GM23338 (cell line): ENCODE measurements around the gene ESR1. TPM values are rescaled to one million over a fixed set of nuclear protein-coding genes. Genes with fewer than 3 reads are reported as not detected.

Experiments used
- ATAC-seq: fragments of 200-7000 bp; cut with Tn5 transposase; 3 replicates; pipeline ENCODE4 v1.9.1; 2020
- DNase-seq: peaks from one replicate; pipeline ENCODE4 v3.0.0-alpha.2; 2015; ENCODE audit warnings: low spot score
- H2AFZ ChIP-seq: fragments of 200-600 bp; sonication (generic); 2 replicates; pipeline ENCODE4 v1.8.0; 2016; ENCODE audit warnings: antibody characterized with exemption, mild to moderate bottlenecking, moderate library complexity
- H3F3A ChIP-seq: fragments of 200-600 bp; sonication (generic); replicated peaks from 2 replicates; pipeline ENCODE4 v1.8.0; 2017; ENCODE audit warnings: antibody characterized with exemption, mixed run types, low read depth
- H3K27ac ChIP-seq: fragments of 200-600 bp; sonication (generic); 2 replicates; pipeline ENCODE4 v1.6.1; 2016; ENCODE audit warnings: low read depth
- H3K27me3 ChIP-seq: fragments of 200-600 bp; sonication (generic); 2 replicates; pipeline ENCODE4 v1.8.0; 2016; ENCODE audit warnings: mild to moderate bottlenecking, mixed run types, moderate library complexity; ENCODE audit not compliant: insufficient read depth
- H3K36me3 ChIP-seq: fragments of 200-600 bp; sonication (generic); 2 replicates; pipeline ENCODE4 v1.8.0; 2016; ENCODE audit warnings: mild to moderate bottlenecking; ENCODE audit not compliant: insufficient read depth
- H3K4me1 ChIP-seq: fragments of 200-600 bp; sonication (generic); 2 replicates; pipeline ENCODE4 v1.8.0; 2016; ENCODE audit warnings: mild to moderate bottlenecking, moderate library complexity; ENCODE audit not compliant: insufficient read depth
- H3K4me2 ChIP-seq: fragments of 200-600 bp; sonication (generic); 2 replicates; pipeline ENCODE4 v1.7.1; 2017; ENCODE audit warnings: mixed run types
- H3K4me3 ChIP-seq: fragments of 200-600 bp; sonication (generic); 2 replicates; pipeline ENCODE4 v1.6.1; 2016; ENCODE audit warnings: mixed run types
- H3K79me2 ChIP-seq: fragments of 200-600 bp; sonication (generic); replicated peaks from 2 replicates; pipeline ENCODE4 v1.8.0; 2017; ENCODE audit warnings: mild to moderate bottlenecking; ENCODE audit not compliant: insufficient read depth
- H3K9me2 ChIP-seq: fragments of 200-600 bp; sonication (generic); 2 replicates; pipeline ENCODE4 v1.8.0; 2017; ENCODE audit not compliant: insufficient read depth
- H4K20me1 ChIP-seq: fragments of 200-600 bp; sonication (generic); replicated peaks from 2 replicates; pipeline ENCODE4 v1.8.0; 2017; ENCODE audit warnings: mild to moderate bottlenecking; ENCODE audit not compliant: insufficient read depth
- H3K27ac Mint-ChIP-seq: 2 replicates; pipeline ENCODE4 v1.8.0; 2020; ENCODE audit warnings: inconsistent platforms, mild to moderate bottlenecking, moderate library complexity, mixed read lengths
- H3K27me3 Mint-ChIP-seq: 3 replicates; pipeline ENCODE4 v1.8.0; 2022; ENCODE audit warnings: low read depth, mild to moderate bottlenecking, moderate library complexity, mixed read lengths, inconsistent platforms; ENCODE audit not compliant: insufficient read depth, poor library complexity
- H3K36me3 Mint-ChIP-seq: 3 replicates; pipeline ENCODE4 v1.8.0; 2021; ENCODE audit warnings: low read depth, mild to moderate bottlenecking, inconsistent platforms, moderate library complexity, mixed read lengths
- H3K4me1 Mint-ChIP-seq: 3 replicates; pipeline ENCODE4 v1.8.0; 2020; ENCODE audit warnings: mild to moderate bottlenecking, inconsistent platforms, mixed read lengths
- H3K4me3 Mint-ChIP-seq: 3 replicates; pipeline ENCODE4 v1.8.0; 2021; ENCODE audit warnings: moderate library complexity, mild to moderate bottlenecking, inconsistent platforms, mixed read lengths
- H3K9me3 Mint-ChIP-seq: 3 replicates; pipeline ENCODE4 v1.8.0; 2020; ENCODE audit warnings: moderate library complexity, mild to moderate bottlenecking, inconsistent platforms, mixed read lengths
- CREB1 ChIP-seq: fragments of 250-450 bp; sonication (Bioruptor Pico); IDR thresholded peaks from 2 replicates; pipeline ENCODE4 v1.5.0; 2020; ENCODE audit warnings: low read depth, mild to moderate bottlenecking, moderate library complexity
- CTCF ChIP-seq, 2 experiments: fragments of 200-600 bp in 1 of 2; sonication (generic) in 1 of 2; conservative IDR thresholded peaks; 2 replicates each; pipeline versions ENCODE4 v1.5.1 to v1.6.1; 2016 to 2017; ENCODE audit warnings: antibody characterized with exemption in 2 of 2, low read depth in 2 of 2, mild to moderate bottlenecking in 2 of 2, moderate library complexity in 1 of 2
- EZH2 ChIP-seq: fragments of 200-600 bp; sonication (generic); IDR thresholded peaks from one replicate; pipeline ENCODE4 v1.8.0; 2017; ENCODE audit warnings: antibody characterized with exemption, mild to moderate bottlenecking, low read depth; ENCODE audit not compliant: unreplicated experiment
- EZH2phosphoT487 ChIP-seq: fragments of 200-600 bp; sonication (generic); IDR thresholded peaks from one replicate; pipeline ENCODE4 v1.8.1; 2018; ENCODE audit warnings: antibody characterized with exemption; ENCODE audit not compliant: unreplicated experiment
- JUNB ChIP-seq: IDR thresholded peaks from one replicate; pipeline ENCODE4 v1.6.1; 2016; ENCODE audit warnings: antibody characterized with exemption; ENCODE audit not compliant: unreplicated experiment
- NANOG ChIP-seq: IDR thresholded peaks from 2 replicates; pipeline ENCODE4 v1.6.1; 2016; ENCODE audit warnings: antibody characterized with exemption, borderline replicate concordance
- POLR2AphosphoS5 ChIP-seq: IDR thresholded peaks from 2 replicates; pipeline ENCODE4 v1.6.1; 2016; ENCODE audit warnings: antibody characterized with exemption, low read depth
- STAT1 ChIP-seq: IDR thresholded peaks from one replicate; pipeline ENCODE4 v1.6.1; 2016; ENCODE audit warnings: antibody characterized with exemption; ENCODE audit not compliant: unreplicated experiment
- ZNF114 ChIP-seq: fragments of 250-450 bp; sonication (Bioruptor Pico); IDR thresholded peaks from 2 replicates; pipeline ENCODE4 v1.5.0; 2020; ENCODE audit warnings: mild to moderate bottlenecking, moderate library complexity
- ZNF331 ChIP-seq: fragments of 250-450 bp; sonication (Bioruptor Pico); IDR thresholded peaks from 2 replicates; pipeline ENCODE4 v1.5.0; 2020; ENCODE audit warnings: low read depth, mild to moderate bottlenecking, moderate library complexity
- polyA plus RNA-seq: library from polyadenylated mRNA; unstranded; fragments of >200 nt; fragmentation: Nextera tagmentation; extraction: Ambion mirVana; gene quantifications from 2 replicates; pipeline ENCODE4 v1.2.1, GENCODE V29; 2016
- total RNA-seq: library from RNA; depleted of rRNA; stranded (reverse); fragments of >200 nt; shearing (Covaris generic); gene quantifications from 2 replicates; pipeline ENCODE4 v1.2.3, GENCODE V29; 2014
- TF ChIP-seq, protein P1 (sequence below): fragments of 250-450 bp; sonication (Bioruptor Pico); IDR thresholded peaks from 2 replicates; pipeline ENCODE4 v1.5.0; 2020; ENCODE audit warnings: mild to moderate bottlenecking, moderate library complexity
- TF ChIP-seq, protein P2 (sequence below): IDR thresholded peaks from one replicate; pipeline ENCODE4 v1.6.1; 2018; ENCODE audit warnings: antibody characterized with exemption; ENCODE audit not compliant: unreplicated experiment
- TF ChIP-seq, protein P3 (sequence below): IDR thresholded peaks from 2 replicates; pipeline ENCODE4 v1.6.1; 2016; ENCODE audit warnings: antibody characterized with exemption

ESR1 gene
- total and polyA plus RNA-seq, 2 experiments from 2014 or later: 0.94 TPM; not detected in 1

DNA sequence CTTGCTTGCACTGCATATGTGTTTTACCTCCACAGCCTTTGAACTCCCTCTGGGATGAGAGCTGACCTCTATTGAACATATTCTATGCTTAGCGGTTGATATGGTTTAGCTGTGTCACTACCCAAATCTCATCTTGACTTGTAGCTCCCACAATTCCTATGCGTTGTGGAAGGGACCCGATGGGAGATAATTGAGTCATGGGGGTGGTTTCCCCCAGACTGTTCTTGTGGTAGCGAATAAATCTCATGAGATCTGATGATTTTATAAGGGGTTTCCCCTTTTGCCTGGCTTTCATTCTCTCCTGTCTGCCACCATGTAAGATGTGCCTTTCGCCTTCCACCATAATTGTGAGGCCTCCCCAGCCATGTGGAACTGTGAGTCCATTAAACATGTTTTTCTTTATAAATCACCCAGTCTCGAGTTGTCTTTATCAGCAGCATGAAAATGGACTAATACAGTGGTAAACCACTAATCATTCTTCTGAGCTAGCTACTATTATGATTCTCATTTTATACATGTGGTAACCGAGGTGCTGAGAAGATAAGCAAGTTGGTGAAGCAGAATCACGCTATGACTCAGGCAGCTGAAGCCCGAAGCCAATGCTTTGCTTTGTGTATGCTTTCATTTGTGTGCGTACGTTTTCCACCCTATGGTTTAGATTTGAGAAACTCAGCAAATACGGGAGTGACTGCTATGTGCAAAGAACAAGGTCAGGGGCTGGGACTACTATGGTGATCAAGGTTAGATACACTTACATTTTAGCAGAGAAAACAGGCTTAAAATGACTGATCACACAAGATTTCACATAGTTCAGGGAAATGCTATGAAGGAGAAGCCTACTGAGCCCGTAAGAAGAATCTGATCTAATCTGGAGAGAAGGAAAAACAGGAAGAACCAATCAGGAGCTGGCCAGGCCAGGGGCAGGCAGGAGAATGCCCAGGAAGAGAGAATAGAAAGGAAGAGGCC lies 363.5 kb downstream of the ESR1 start:
- no peak overlapping the region for H3K4me3 ChIP-seq
- no peak for ATAC-seq
- H3K4me3 Mint-ChIP-seq: no peak overlapping the region

More for the DNA sequence above, 363.5 kb downstream of the ESR1 start:
- Histone ChIP-seq H3K9me2 (no peaks in the 10 kb centered on the region; the same call in 1 of the 2 replicates), H2AFZ (peak overlapping the region; percentile 44; the same call in 1 of the 2 replicates), H3K36me3 (no peaks in the 10 kb centered on the region), H3K27ac (no peak overlapping the region), H3F3A (no peaks in the 10 kb centered on the region), H4K20me1 (no peaks in the 10 kb centered on the region), H3K4me2 (no peak overlapping the region), H3K27me3 (no peaks in the 10 kb centered on the region), H3K4me1 (0 out of 2 replicates have a peak, but pooled peaks cover 3% of the 10 kb centered on the region), H3K79me2 (no peaks in the 10 kb centered on the region)
- peaks cover 5% of the 10 kb centered on the region for H3K4me1 Mint-ChIP-seq
- H3K27me3 Mint-ChIP-seq: no peaks in the 10 kb centered on the region
- no peaks in the 10 kb centered on the region for H3K36me3 Mint-ChIP-seq
- H3K9me3 Mint-ChIP-seq: no peaks in the 10 kb centered on the region
- peak; percentile 6 for DNase-seq
- H3K27ac Mint-ChIP-seq: no peak overlapping the region
- TF ChIP-seq, protein P1, sequence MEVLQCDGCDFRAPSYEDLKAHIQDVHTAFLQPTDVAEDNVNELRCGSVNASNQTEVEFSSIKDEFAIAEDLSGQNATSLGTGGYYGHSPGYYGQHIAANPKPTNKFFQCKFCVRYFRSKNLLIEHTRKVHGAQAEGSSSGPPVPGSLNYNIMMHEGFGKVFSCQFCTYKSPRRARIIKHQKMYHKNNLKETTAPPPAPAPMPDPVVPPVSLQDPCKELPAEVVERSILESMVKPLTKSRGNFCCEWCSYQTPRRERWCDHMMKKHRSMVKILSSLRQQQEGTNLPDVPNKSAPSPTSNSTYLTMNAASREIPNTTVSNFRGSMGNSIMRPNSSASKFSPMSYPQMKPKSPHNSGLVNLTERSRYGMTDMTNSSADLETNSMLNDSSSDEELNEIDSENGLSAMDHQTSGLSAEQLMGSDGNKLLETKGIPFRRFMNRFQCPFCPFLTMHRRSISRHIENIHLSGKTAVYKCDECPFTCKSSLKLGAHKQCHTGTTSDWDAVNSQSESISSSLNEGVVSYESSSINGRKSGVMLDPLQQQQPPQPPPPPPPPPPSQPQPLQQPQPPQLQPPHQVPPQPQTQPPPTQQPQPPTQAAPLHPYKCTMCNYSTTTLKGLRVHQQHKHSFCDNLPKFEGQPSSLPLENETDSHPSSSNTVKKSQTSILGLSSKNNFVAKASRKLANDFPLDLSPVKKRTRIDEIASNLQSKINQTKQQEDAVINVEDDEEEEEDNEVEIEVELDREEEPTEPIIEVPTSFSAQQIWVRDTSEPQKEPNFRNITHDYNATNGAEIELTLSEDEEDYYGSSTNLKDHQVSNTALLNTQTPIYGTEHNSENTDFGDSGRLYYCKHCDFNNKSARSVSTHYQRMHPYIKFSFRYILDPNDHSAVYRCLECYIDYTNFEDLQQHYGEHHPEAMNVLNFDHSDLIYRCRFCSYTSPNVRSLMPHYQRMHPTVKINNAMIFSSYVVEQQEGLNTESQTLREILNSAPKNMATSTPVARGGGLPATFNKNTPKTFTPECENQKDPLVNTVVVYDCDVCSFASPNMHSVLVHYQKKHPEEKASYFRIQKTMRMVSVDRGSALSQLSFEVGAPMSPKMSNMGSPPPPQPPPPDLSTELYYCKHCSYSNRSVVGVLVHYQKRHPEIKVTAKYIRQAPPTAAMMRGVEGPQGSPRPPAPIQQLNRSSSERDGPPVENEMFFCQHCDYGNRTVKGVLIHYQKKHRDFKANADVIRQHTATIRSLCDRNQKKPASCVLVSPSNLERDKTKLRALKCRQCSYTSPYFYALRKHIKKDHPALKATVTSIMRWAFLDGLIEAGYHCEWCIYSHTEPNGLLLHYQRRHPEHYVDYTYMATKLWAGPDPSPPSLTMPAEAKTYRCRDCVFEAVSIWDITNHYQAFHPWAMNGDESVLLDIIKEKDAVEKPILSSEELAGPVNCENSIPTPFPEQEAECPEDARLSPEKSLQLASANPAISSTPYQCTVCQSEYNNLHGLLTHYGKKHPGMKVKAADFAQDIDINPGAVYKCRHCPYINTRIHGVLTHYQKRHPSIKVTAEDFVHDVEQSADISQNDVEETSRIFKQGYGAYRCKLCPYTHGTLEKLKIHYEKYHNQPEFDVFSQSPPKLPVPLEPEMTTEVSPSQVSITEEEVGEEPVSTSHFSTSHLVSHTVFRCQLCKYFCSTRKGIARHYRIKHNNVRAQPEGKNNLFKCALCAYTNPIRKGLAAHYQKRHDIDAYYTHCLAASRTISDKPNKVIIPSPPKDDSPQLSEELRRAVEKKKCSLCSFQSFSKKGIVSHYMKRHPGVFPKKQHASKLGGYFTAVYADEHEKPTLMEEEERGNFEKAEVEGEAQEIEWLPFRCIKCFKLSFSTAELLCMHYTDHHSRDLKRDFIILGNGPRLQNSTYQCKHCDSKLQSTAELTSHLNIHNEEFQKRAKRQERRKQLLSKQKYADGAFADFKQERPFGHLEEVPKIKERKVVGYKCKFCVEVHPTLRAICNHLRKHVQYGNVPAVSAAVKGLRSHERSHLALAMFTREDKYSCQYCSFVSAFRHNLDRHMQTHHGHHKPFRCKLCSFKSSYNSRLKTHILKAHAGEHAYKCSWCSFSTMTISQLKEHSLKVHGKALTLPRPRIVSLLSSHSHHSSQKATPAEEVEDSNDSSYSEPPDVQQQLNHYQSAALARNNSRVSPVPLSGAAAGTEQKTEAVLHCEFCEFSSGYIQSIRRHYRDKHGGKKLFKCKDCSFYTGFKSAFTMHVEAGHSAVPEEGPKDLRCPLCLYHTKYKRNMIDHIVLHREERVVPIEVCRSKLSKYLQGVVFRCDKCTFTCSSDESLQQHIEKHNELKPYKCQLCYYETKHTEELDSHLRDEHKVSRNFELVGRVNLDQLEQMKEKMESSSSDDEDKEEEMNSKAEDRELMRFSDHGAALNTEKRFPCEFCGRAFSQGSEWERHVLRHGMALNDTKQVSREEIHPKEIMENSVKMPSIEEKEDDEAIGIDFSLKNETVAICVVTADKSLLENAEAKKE (CRISPR knock-in tag): no peak
- TF ChIP-seq CTCF (conservative IDR thresholded peaks at IDR 0.05; ENCODE audit: low read depth in 2 of 2) (no peak), CREB1 (no peak), EZH2phosphoT487 (no peak), ZNF331 (no peak), NANOG (no peak), ZNF114 (CRISPR knock-in tag) (no peak), STAT1 (no peak), JUNB (no peak), EZH2 (no peak), POLR2AphosphoS5 (no peak)
- TF ChIP-seq, protein P2, sequence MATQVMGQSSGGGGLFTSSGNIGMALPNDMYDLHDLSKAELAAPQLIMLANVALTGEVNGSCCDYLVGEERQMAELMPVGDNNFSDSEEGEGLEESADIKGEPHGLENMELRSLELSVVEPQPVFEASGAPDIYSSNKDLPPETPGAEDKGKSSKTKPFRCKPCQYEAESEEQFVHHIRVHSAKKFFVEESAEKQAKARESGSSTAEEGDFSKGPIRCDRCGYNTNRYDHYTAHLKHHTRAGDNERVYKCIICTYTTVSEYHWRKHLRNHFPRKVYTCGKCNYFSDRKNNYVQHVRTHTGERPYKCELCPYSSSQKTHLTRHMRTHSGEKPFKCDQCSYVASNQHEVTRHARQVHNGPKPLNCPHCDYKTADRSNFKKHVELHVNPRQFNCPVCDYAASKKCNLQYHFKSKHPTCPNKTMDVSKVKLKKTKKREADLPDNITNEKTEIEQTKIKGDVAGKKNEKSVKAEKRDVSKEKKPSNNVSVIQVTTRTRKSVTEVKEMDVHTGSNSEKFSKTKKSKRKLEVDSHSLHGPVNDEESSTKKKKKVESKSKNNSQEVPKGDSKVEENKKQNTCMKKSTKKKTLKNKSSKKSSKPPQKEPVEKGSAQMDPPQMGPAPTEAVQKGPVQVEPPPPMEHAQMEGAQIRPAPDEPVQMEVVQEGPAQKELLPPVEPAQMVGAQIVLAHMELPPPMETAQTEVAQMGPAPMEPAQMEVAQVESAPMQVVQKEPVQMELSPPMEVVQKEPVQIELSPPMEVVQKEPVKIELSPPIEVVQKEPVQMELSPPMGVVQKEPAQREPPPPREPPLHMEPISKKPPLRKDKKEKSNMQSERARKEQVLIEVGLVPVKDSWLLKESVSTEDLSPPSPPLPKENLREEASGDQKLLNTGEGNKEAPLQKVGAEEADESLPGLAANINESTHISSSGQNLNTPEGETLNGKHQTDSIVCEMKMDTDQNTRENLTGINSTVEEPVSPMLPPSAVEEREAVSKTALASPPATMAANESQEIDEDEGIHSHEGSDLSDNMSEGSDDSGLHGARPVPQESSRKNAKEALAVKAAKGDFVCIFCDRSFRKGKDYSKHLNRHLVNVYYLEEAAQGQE: no peak
- TF ChIP-seq, protein P3, sequence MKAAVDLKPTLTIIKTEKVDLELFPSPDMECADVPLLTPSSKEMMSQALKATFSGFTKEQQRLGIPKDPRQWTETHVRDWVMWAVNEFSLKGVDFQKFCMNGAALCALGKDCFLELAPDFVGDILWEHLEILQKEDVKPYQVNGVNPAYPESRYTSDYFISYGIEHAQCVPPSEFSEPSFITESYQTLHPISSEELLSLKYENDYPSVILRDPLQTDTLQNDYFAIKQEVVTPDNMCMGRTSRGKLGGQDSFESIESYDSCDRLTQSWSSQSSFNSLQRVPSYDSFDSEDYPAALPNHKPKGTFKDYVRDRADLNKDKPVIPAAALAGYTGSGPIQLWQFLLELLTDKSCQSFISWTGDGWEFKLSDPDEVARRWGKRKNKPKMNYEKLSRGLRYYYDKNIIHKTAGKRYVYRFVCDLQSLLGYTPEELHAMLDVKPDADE: no peak
